Stimulated activated CD8-positive, alpha-beta memory T cell treated with anti-CD3 and anti-CD28 coated beads, Interleukin-7, amount 100 ng/mL, for 24 hours (primary cell): ENCODE data around the gene FHL5.
"Not testable (repeated sequence)": the region's sequence is repeated elsewhere in the genome, so short reads cannot be mapped to it uniquely, and the experiment has no call there.

ENCODE experiments used
- DNase-seq: peaks from one replicate; pipeline ENCODE4 v3.0.0-alpha.2; 2020; ENCODE audit warnings: low read depth

Gene FHL5

DNA sequence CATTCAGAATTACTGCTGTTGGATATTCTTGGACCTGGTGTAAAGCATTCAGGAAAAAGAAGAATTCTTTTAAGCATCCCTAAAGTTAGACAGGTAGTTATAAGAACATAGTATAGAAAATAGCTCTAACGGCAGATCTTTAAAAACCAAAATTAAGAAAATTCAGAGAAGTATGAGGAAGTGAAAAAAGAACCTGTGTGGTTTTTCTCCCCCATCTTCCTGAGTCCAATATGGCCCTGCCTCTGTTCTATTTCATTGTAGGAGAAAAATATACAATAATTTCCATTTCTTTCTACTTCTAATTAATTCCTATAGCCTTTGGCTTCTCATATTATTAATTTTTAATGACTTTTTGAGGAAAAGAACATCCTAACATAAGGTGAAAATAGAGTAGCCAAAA, 47.1 kb downstream of the FHL5 start:
- DNase-seq = no peak

- DNase-seq = no peak
These were observed 48.5 kb downstream of the FHL5 start for GRCh38 chr6:96611342-96611991.

DNA sequence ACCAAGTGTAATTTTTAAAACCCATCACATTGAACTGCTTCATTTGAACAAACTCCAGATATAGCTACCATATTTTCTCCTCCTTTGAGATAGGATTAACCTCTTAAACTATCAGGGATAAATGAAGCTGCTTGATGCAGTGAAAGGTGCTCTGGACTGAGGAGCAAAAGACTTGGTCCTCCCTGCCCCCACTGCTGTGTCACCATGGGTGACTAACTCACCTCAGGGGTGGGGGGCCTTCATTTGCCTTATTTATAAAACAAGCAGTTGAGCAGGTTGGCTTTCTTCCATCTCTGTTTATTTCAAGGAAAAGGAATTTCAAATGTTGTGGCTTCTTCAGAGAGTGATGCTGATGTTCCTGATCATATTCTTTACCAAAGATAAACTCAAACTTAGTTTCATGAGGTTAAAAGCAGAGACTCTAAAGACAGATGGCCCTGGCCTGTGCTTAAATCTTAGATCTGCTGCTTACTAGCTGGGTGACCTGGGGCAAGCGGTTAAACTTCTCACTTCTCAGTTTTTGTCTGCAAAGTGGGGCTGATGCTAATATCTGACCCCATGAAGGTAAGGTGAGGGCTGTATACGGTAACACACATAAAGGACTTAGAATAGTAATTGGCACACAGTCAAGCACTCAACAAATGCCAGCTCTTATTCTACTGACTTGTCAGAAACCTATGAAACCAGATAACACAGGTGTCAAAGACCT, 50.5 kb downstream of the FHL5 start:
- no peak for DNase-seq

DNA sequence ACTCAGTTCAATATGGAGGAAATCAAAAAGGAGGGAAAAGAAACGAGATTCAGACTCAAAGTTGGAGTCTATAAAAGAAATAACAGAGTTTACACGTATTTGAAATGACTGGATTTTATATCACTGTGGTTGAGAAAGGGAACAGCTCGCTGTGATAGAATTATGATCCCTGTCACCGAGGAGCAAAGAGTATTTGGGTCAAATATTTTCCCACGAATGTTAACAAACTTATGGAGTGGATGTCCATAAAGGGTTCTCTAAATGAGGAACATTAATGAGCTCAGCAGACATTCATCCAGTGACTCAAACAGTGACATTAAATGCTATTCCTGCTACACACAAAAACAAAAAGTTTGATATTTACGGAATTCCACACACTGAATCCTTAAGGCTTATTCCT, 57.9 kb downstream of the FHL5 start:
- no peak for DNase-seq

DNA sequence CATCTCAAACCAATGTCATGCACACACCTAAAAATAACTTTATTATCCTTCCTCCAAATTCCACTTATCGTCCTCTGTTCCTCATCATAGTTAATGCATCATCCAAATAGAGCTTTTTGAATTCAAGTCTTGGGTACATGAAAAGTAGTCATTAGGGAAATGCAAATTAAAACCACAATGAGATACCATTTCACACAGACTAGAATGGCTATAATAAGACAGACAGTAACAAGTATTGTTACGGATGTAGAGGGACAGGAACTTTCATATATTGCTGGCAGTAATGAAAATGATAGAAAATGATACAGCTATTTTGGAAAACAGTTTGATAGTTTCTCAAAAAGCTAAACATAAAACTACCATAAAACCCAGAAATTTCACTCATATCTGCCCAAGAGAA, 59.1 kb downstream of the FHL5 start:
- no peak for DNase-seq

GRCh38 chr6:96624957-96625356, 62.0 kb downstream of the FHL5 start:
- no peak for DNase-seq

- DNase-seq = no peak
These were observed 63.9 kb downstream of the FHL5 start for GRCh38 chr6:96626759-96627364.

DNA sequence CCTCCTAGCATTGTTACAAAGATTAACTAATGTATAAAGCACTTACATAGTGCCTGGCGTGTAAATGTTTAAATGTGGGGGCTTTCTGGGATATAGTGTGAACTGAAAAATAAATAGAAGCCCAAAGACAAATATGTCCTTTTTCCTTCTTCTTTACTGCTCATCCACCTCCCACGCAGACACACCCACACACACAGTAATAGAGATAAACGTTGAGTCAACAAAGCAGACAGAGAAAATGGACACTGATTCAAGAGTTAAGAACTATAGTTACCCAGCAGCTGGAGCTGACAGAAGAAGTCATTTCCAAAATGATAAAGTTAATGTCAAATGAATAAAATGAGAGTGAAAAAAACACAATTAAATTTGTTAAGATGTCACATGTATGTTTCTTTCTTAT, 68.3 kb downstream of the FHL5 start:
- DNase-seq = no peak

GRCh38 chr6:96637979-96638378, 75.1 kb downstream of the FHL5 start:
- not testable (repeated sequence) for DNase-seq

DNA sequence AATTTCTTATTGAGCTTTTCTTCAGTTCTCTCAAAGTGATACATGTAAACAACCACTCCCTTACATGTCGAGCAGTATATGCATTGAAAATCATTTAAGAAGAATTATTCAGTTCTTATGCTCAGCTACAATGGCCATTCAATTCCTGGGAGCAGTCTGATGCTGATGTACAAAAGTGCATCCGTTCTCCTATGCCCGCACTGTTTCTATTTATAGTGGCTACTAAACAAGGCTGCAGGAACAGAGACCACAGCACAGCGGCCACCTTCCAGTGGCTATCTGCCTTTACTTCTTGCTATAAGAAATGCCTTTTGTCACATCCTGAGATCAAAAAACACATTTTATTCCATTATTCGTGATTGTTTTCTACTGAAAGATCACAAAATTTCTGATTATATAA, 82.2 kb downstream of the FHL5 start:
- DNase-seq = no peak

- DNase-seq = no peak
These were observed 87.0 kb downstream of the FHL5 start for GRCh38 chr6:96649926-96650325.

DNA sequence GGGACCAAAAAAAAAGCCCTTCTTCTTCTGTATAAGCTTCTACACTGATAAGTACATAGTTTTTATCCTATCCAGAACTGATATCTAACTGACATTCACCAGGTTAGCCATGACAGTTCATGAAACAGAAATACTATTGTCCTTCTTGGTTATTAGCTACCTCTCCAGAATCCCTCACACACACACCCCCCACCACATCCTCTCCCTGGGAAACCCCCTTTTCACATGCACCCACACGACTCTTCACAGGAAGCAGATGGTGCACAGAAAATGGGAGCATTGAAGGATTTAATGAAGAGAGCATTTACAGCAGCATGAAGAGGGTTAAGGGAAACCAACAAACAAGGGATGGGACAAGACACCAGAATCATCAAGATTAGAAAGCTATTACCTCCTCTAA, 88.9 kb downstream of the FHL5 start:
- DNase-seq = no peak

- no peak for DNase-seq
These were observed 89.6 kb downstream of the FHL5 start for GRCh38 chr6:96652552-96652951.

GRCh38 chr6:96653181-96653580, 90.3 kb downstream of the FHL5 start:
- DNase-seq = no peak

DNA sequence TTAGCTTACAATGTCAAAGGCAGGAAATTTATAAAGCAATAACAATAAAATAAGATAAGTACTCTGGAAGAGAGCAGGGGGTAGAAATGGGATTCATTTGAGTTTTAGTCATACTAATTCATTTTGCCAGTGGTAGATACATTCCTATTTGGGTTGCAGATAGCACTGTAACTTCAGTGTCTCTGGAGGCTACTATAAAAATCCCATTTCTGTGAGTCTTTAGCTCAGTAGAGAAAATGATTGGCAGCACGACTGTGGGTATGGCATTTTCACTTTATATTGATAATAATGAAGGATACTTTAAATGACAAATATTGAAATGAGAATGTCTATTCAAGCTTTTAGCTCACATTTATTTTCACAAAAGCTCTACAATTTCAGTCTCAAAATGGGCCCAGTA, 93.6 kb downstream of the FHL5 start:
- DNase-seq = no peak

DNA sequence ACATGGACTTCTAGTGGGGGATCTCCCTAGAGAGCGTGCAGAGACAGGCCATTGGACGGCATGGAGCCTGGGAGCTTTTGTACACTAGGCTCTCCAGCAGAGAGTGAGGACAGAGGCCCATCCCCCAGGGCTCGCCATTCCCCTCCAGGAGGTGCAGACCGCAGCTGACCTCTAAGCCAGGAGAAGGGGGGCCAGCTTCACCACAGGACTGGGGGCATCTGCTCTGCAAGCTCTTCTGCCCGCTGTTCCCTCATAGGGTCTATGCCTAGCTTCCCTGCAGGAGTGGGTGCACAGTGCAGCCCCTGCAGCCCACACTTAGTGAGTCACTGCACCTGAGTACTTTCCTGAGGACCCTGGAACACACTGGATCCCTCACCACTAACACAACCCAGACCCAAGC, 94.4 kb downstream of the FHL5 start:
- no peak for DNase-seq

GRCh38 chr6:96659084-96659845, 96.3 kb downstream of the FHL5 start:
- no peak for DNase-seq
